ENCODE results near the gene SVBP.
A peak's percentile ranks its signal among the peaks of the same experiment; 100 is the strongest.
"Not testable (repeated sequence)": the region's sequence is repeated elsewhere in the genome, so short reads cannot be mapped to it uniquely, and the experiment has no call there.

SVBP gene

GRCh38 chr1:42816585-42817439 lies at the start of gene SVBP, which contains the start of gene ERMAP:
Gene SVBP (minus strand): TSS chr1:42817397. CDS start chr1:42816544, 853 bp downstream.
Gene ERMAP (plus strand): TSS chr1:42817122. CDS start chr1:42830449, 13,327 bp downstream.
- DNase-seq (ENCODE audit: low read depth in 1 of 2, low spot score in 1 of 2), result peak; percentile 92 to 96

- no peak for DNase-seq (ENCODE audit: low read depth in 1 of 2, low spot score in 1 of 2)
These were observed 49.4 kb upstream of the SVBP start for GRCh38 chr1:42866549-42866948.

- no peak for DNase-seq (ENCODE audit: low read depth in 1 of 2, low spot score in 1 of 2)
These were observed 43.8 kb upstream of the SVBP start for GRCh38 chr1:42861014-42861399.

- DNase-seq (ENCODE audit: low read depth in 1 of 2, low spot score in 1 of 2), result no peak
These were observed 43.3 kb upstream of the SVBP start for GRCh38 chr1:42860339-42861013.

GRCh38 chr1:42859366-42859765 lies 42.2 kb upstream of the SVBP start:
- DNase-seq (ENCODE audit: low read depth in 1 of 2, low spot score in 1 of 2), result not testable (repeated sequence)

- DNase-seq (ENCODE audit: low read depth in 1 of 2, low spot score in 1 of 2), result not testable (repeated sequence)
These were observed 39.4 kb upstream of the SVBP start for GRCh38 chr1:42856554-42856953.

- DNase-seq (ENCODE audit: low read depth in 1 of 2, low spot score in 1 of 2), result no peak
These were observed 36.1 kb upstream of the SVBP start for GRCh38 chr1:42853116-42853884.

GRCh38 chr1:42852608-42852980 lies 35.4 kb upstream of the SVBP start:
- DNase-seq (ENCODE audit: low read depth in 1 of 2, low spot score in 1 of 2), result no peak

GRCh38 chr1:42851960-42852607 lies 34.9 kb upstream of the SVBP start:
- DNase-seq (ENCODE audit: low read depth in 1 of 2, low spot score in 1 of 2), result no peak

GRCh38 chr1:42851420-42851819 lies 34.2 kb upstream of the SVBP start:
- no peak for DNase-seq (ENCODE audit: low read depth in 1 of 2, low spot score in 1 of 2)

GRCh38 chr1:42849944-42850343 lies 32.7 kb upstream of the SVBP start:
- DNase-seq (ENCODE audit: low read depth in 1 of 2, low spot score in 1 of 2), result no peak

GRCh38 chr1:42848823-42849537 lies 31.8 kb upstream of the SVBP start:
- no peak for DNase-seq (ENCODE audit: low read depth in 1 of 2, low spot score in 1 of 2)

GRCh38 chr1:42847721-42848460 lies 30.7 kb upstream of the SVBP start:
- no peak for DNase-seq (ENCODE audit: low read depth in 1 of 2, low spot score in 1 of 2)

GRCh38 chr1:42847111-42847595 lies 30.0 kb upstream of the SVBP start:
- no peak for DNase-seq (ENCODE audit: low read depth in 1 of 2, low spot score in 1 of 2)

GRCh38 chr1:42846257-42847110 lies 29.3 kb upstream of the SVBP start, which contains the start of gene ZNF691:
Gene ZNF691 (plus strand): TSS chr1:42846613. CDS start chr1:42849659, 3,046 bp downstream.
- DNase-seq (ENCODE audit: low read depth in 1 of 2, low spot score in 1 of 2), result peak; percentile 66 to 70

- no peak for DNase-seq (ENCODE audit: low read depth in 1 of 2, low spot score in 1 of 2)
These were observed 28.7 kb upstream of the SVBP start for GRCh38 chr1:42845866-42846256.

GRCh38 chr1:42845193-42845592 lies 28.0 kb upstream of the SVBP start:
- DNase-seq (ENCODE audit: low read depth in 1 of 2, low spot score in 1 of 2), result no peak

- no peak for DNase-seq (ENCODE audit: low read depth in 1 of 2, low spot score in 1 of 2)
These were observed 27.5 kb upstream of the SVBP start for GRCh38 chr1:42844592-42845140.
